GM12892 (cell line): ENCODE measurements around the gene POU3F1.

ENCODE experiments used
- POLR2A ChIP-seq: IDR thresholded peaks from 2 replicates; pipeline ENCODE4 v1.6.1; 2011; ENCODE audit warnings: low read depth, low read length, control low read depth
- POLR2AphosphoS5 ChIP-seq: IDR thresholded peaks from 2 replicates; pipeline ENCODE4 v1.6.1; 2011; ENCODE audit warnings: low read depth, low read length, control low read depth

DNA sequence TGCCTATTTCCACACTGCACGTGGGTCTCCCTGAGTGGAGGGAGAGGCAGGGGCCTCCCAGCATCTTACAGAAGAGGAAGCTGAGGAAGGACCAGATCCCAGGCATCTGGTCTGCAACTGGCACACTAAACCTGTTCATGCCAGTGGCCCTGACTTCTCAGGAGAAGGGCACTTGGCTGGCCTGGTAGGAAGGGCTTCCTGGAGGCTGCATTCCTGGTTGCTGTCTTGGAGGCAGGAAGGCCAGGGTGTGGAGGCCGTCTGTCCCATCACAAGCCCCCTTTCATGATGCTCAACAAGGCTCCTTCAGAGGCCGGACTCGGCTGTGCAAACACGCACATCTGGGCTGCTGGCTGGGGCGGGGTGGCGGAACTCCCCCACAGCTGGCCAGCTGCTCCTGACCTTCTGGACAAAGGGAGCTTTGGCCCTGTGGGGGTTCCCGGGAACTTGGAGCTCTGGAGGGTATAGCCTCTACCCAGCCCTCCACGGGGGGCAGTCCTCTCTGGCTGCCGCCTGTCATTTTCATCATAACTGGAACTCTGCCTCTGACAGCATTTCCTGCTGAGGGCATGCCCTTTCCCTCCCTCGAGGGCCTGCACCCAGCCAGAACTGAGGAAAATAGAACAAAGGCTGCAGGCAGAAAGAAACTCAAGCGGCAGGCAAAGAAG is 39.2 kb upstream of the POU3F1 start:
- TF ChIP-seq POLR2A (no peak), POLR2AphosphoS5 (no peak)
